SU-DHL-6 (cell line): ENCODE results near the gene AP3D1.

Source experiments
- H2AFZ ChIP-seq: fragments of 200-600 bp; sonication (generic); 2 replicates; pipeline ENCODE4 v1.6.1; 2014; ENCODE audit warnings: low read depth, mild to moderate bottlenecking, moderate library complexity, mixed read lengths, antibody characterized with exemption, low read length; ENCODE audit not compliant: severe bottlenecking
- H3F3A ChIP-seq: fragments of 200-600 bp; shearing (Covaris generic); 2 replicates; pipeline ENCODE4 v1.6.0; 2016; ENCODE audit warnings: antibody characterized with exemption, mild to moderate bottlenecking; ENCODE audit not compliant: insufficient read depth
- H3K27ac ChIP-seq: fragments of 200-600 bp; sonication (generic); 2 replicates; pipeline ENCODE4 v1.5.1; 2016; ENCODE audit warnings: low read depth, mild to moderate bottlenecking, low read length, moderate library complexity, mixed read lengths
- H3K27me3 ChIP-seq: fragments of 200-600 bp; sonication (generic), shearing (Covaris generic); 2 replicates; pipeline ENCODE4 v1.6.0; 2014; ENCODE audit warnings: mild to moderate bottlenecking, low read length
- H3K36me3 ChIP-seq: fragments of 200-600 bp; sonication (generic); 2 replicates; pipeline ENCODE4 v1.6.1; 2014; ENCODE audit warnings: mild to moderate bottlenecking, low read length, mixed read lengths
- H3K4me2 ChIP-seq: fragments of 300-600, 200-600 bp; shearing (Covaris generic), sonication (generic); 2 replicates; pipeline ENCODE4 v1.6.0; 2014; ENCODE audit warnings: low read length, low read depth, mild to moderate bottlenecking; ENCODE audit not compliant: poor library complexity, severe bottlenecking
- H3K4me3 ChIP-seq: fragments of 200-600 bp; sonication (generic); 2 replicates; pipeline ENCODE4 v1.5.1; 2014; ENCODE audit warnings: antibody characterized with exemption, low read length, mild to moderate bottlenecking, mixed read lengths; ENCODE audit not compliant: insufficient read depth, poor library complexity, severe bottlenecking
- H3K79me2 ChIP-seq: fragments of 200-600 bp; sonication (generic); 2 replicates; pipeline ENCODE4 v1.6.1; 2014; ENCODE audit warnings: mild to moderate bottlenecking, low read length, moderate library complexity; ENCODE audit not compliant: insufficient read depth
- H3K9ac ChIP-seq: fragments of 200-600 bp; sonication (generic); 2 replicates; pipeline ENCODE4 v1.7.0; 2014; ENCODE audit warnings: mild to moderate bottlenecking, low read length
- H3K9me2 ChIP-seq: fragments of 200-600 bp; sonication (generic); replicated peaks from 2 replicates; pipeline ENCODE4 v1.6.1; 2014; ENCODE audit warnings: low read length; ENCODE audit not compliant: insufficient read depth
- H3K9me3 ChIP-seq: fragments of 200-600 bp; sonication (generic); 2 replicates; pipeline ENCODE4 v1.6.1; 2014; ENCODE audit warnings: low read length, mixed read lengths; ENCODE audit not compliant: insufficient read depth
- H4K20me1 ChIP-seq: fragments of 200-600 bp; sonication (generic); 2 replicates; pipeline ENCODE4 v1.6.1; 2014; ENCODE audit warnings: low read depth, mild to moderate bottlenecking, antibody characterized with exemption, low read length, moderate library complexity, mixed read lengths
- EZH2phosphoT487 ChIP-seq: fragments of 200-600 bp; sonication (generic), shearing (Covaris generic); conservative IDR thresholded peaks from 2 replicates; pipeline ENCODE4 v1.6.1; 2018; ENCODE audit warnings: mild to moderate bottlenecking, antibody characterized with exemption, low read length, moderate library complexity, mixed read lengths
- TF ChIP-seq, protein P1 (sequence below): fragments of 200-600 bp; sonication (generic); IDR thresholded peaks from one replicate; pipeline ENCODE4 v1.5.1; 2017; ENCODE audit warnings: antibody characterized with exemption, mild to moderate bottlenecking, low read length, moderate library complexity; ENCODE audit not compliant: insufficient read depth, poor library complexity, severe bottlenecking

Gene AP3D1

DNA sequence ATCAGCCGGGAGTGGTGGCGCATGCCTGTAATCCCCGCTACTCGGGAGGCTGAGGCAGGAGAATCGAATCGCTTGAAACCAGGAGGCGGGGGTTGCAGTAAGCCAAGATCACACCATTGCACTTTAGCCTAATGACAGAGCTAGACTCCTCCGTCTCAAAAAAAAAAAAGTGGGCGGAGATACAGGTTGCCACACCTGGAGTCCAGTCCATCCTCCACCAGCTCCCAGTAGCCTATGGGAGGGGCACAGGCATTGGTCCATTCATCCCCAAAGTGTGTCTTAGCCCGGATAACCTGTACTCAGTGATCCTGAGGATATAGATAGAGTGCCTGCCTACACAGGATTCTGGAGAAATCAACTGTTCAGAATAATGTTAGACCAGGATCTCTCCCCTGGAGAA, 9.0 kb upstream of the AP3D1 start:
- Histone ChIP-seq H3K36me3 (no peaks in the 10 kb centered on the region), H3K4me2 (no peak overlapping the region), H3K27me3 (no peaks in the 10 kb centered on the region), H4K20me1 (no peaks in the 10 kb centered on the region), H3K79me2 (peaks cover 9% of the 10 kb centered on the region), H2AFZ (no peak overlapping the region), H3K9ac (no peak overlapping the region), H3K9me3 (no peaks in the 10 kb centered on the region), H3K9me2 (no peaks in the 10 kb centered on the region), H3F3A (no peaks in the 10 kb centered on the region), H3K27ac (no peak overlapping the region), H3K4me3 (no peak overlapping the region)
- no peak for TF ChIP-seq EZH2phosphoT487
- TF ChIP-seq, protein P1, sequence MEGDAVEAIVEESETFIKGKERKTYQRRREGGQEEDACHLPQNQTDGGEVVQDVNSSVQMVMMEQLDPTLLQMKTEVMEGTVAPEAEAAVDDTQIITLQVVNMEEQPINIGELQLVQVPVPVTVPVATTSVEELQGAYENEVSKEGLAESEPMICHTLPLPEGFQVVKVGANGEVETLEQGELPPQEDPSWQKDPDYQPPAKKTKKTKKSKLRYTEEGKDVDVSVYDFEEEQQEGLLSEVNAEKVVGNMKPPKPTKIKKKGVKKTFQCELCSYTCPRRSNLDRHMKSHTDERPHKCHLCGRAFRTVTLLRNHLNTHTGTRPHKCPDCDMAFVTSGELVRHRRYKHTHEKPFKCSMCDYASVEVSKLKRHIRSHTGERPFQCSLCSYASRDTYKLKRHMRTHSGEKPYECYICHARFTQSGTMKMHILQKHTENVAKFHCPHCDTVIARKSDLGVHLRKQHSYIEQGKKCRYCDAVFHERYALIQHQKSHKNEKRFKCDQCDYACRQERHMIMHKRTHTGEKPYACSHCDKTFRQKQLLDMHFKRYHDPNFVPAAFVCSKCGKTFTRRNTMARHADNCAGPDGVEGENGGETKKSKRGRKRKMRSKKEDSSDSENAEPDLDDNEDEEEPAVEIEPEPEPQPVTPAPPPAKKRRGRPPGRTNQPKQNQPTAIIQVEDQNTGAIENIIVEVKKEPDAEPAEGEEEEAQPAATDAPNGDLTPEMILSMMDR, result no peak

DNA sequence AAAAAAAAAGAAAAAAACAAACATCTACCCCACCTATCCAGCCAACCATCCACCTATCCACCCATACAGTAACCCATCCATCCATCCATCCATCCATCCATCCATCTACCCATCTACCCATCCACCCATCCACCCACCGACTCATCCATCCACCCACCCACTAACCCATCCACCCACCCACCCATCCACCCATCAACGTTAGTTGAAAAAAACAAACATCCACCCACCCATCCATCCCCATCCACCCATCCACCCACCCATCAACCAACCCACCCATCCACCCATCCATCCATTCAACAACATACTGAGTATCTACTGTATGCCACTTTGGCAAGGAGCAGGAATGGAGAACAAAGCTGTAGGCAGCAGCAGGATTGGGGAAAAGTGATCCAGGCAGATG, 6.1 kb upstream of the AP3D1 start:
- no peaks in the 10 kb centered on the region for H3K9me3 ChIP-seq
- no peak overlapping the region for H3K27ac ChIP-seq
- no peak overlapping the region for H3K4me2 ChIP-seq
- H3F3A ChIP-seq, result no peaks in the 10 kb centered on the region
- no peak overlapping the region for H3K4me3 ChIP-seq
- H2AFZ ChIP-seq, result no peak overlapping the region
- no peaks in the 10 kb centered on the region for H3K79me2 ChIP-seq
- H4K20me1 ChIP-seq, result no peaks in the 10 kb centered on the region
- no peak overlapping the region for H3K9ac ChIP-seq
- no peaks in the 10 kb centered on the region for H3K36me3 ChIP-seq
- H3K9me2 ChIP-seq, result no peaks in the 10 kb centered on the region
- TF ChIP-seq EZH2phosphoT487, result no peak
- TF ChIP-seq, protein P1, result no peak
- H3K27me3 ChIP-seq, result no peaks in the 10 kb centered on the region

DNA sequence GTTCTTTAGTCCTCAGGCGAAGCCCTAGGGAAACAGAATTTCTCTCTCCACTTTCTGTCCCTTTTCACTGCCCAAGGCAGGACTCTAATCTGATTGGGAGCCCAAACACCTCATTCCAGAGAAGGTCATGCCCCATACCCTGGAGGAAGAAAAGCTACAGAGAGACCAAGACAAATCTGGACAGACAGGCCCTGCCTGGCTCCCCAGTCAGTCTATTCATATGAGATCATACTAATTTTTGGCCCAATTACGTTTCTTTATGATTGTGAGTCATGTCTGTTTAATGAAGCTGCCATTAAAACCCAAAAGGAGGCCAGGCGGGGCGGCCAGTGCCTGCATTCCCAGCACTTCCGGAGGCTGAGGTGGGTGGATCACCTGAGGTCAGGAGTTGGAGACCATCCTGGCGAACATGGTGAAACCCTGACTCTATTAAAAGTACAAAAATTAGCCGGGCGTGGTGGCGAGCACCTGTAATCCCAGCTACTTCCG, 3.3 kb upstream of the AP3D1 start:
- Histone ChIP-seq H3K36me3 (no peaks in the 10 kb centered on the region), H3K9ac (no peak overlapping the region), H3K9me3 (no peaks in the 10 kb centered on the region), H3K9me2 (no peaks in the 10 kb centered on the region), H3K4me2 (no peak overlapping the region), H3K27me3 (no peaks in the 10 kb centered on the region), H3F3A (no peaks in the 10 kb centered on the region), H3K4me3 (no peak overlapping the region), H3K27ac (no peak overlapping the region), H4K20me1 (no peaks in the 10 kb centered on the region; the same call in 1 of the 2 replicates), H2AFZ (no peak overlapping the region), H3K79me2 (peaks cover 15% of the 10 kb centered on the region)
- no peak for TF ChIP-seq EZH2phosphoT487
- TF ChIP-seq, protein P1, result no peak
